GM23338 (cell line): ENCODE measurements around the gene FILIP1L. TPM values are rescaled to one million over a fixed set of nuclear protein-coding genes. Genes with fewer than 3 reads are reported as not detected.
A peak's percentile ranks its signal among the peaks of the same experiment; 100 is the strongest.

Source experiments
- ATAC-seq: fragments of 200-7000 bp; cut with Tn5 transposase; 3 replicates; pipeline ENCODE4 v1.9.1; 2020
- DNase-seq: peaks from one replicate; pipeline ENCODE4 v3.0.0-alpha.2; 2015; ENCODE audit warnings: low spot score
- H2AFZ ChIP-seq: fragments of 200-600 bp; sonication (generic); 2 replicates; pipeline ENCODE4 v1.8.0; 2016; ENCODE audit warnings: antibody characterized with exemption, mild to moderate bottlenecking, moderate library complexity
- H3F3A ChIP-seq: fragments of 200-600 bp; sonication (generic); replicated peaks from 2 replicates; pipeline ENCODE4 v1.8.0; 2017; ENCODE audit warnings: antibody characterized with exemption, mixed run types, low read depth
- H3K27ac ChIP-seq: fragments of 200-600 bp; sonication (generic); 2 replicates; pipeline ENCODE4 v1.6.1; 2016; ENCODE audit warnings: low read depth
- H3K27me3 ChIP-seq: fragments of 200-600 bp; sonication (generic); 2 replicates; pipeline ENCODE4 v1.8.0; 2016; ENCODE audit warnings: mild to moderate bottlenecking, mixed run types, moderate library complexity; ENCODE audit not compliant: insufficient read depth
- H3K36me3 ChIP-seq: fragments of 200-600 bp; sonication (generic); 2 replicates; pipeline ENCODE4 v1.8.0; 2016; ENCODE audit warnings: mild to moderate bottlenecking; ENCODE audit not compliant: insufficient read depth
- H3K4me1 ChIP-seq: fragments of 200-600 bp; sonication (generic); 2 replicates; pipeline ENCODE4 v1.8.0; 2016; ENCODE audit warnings: mild to moderate bottlenecking, moderate library complexity; ENCODE audit not compliant: insufficient read depth
- H3K4me2 ChIP-seq: fragments of 200-600 bp; sonication (generic); 2 replicates; pipeline ENCODE4 v1.7.1; 2017; ENCODE audit warnings: mixed run types
- H3K4me3 ChIP-seq: fragments of 200-600 bp; sonication (generic); 2 replicates; pipeline ENCODE4 v1.6.1; 2016; ENCODE audit warnings: mixed run types
- H3K79me2 ChIP-seq: fragments of 200-600 bp; sonication (generic); replicated peaks from 2 replicates; pipeline ENCODE4 v1.8.0; 2017; ENCODE audit warnings: mild to moderate bottlenecking; ENCODE audit not compliant: insufficient read depth
- H3K9me2 ChIP-seq: fragments of 200-600 bp; sonication (generic); 2 replicates; pipeline ENCODE4 v1.8.0; 2017; ENCODE audit not compliant: insufficient read depth
- H4K20me1 ChIP-seq: fragments of 200-600 bp; sonication (generic); replicated peaks from 2 replicates; pipeline ENCODE4 v1.8.0; 2017; ENCODE audit warnings: mild to moderate bottlenecking; ENCODE audit not compliant: insufficient read depth
- H3K27ac Mint-ChIP-seq: 2 replicates; pipeline ENCODE4 v1.8.0; 2020; ENCODE audit warnings: inconsistent platforms, mild to moderate bottlenecking, moderate library complexity, mixed read lengths
- H3K27me3 Mint-ChIP-seq: 3 replicates; pipeline ENCODE4 v1.8.0; 2022; ENCODE audit warnings: low read depth, mild to moderate bottlenecking, moderate library complexity, mixed read lengths, inconsistent platforms; ENCODE audit not compliant: insufficient read depth, poor library complexity
- H3K36me3 Mint-ChIP-seq: 3 replicates; pipeline ENCODE4 v1.8.0; 2021; ENCODE audit warnings: low read depth, mild to moderate bottlenecking, inconsistent platforms, moderate library complexity, mixed read lengths
- H3K4me1 Mint-ChIP-seq: 3 replicates; pipeline ENCODE4 v1.8.0; 2020; ENCODE audit warnings: mild to moderate bottlenecking, inconsistent platforms, mixed read lengths
- H3K4me3 Mint-ChIP-seq: 3 replicates; pipeline ENCODE4 v1.8.0; 2021; ENCODE audit warnings: moderate library complexity, mild to moderate bottlenecking, inconsistent platforms, mixed read lengths
- H3K9me3 Mint-ChIP-seq: 3 replicates; pipeline ENCODE4 v1.8.0; 2020; ENCODE audit warnings: moderate library complexity, mild to moderate bottlenecking, inconsistent platforms, mixed read lengths
- CREB1 ChIP-seq: fragments of 250-450 bp; sonication (Bioruptor Pico); IDR thresholded peaks from 2 replicates; pipeline ENCODE4 v1.5.0; 2020; ENCODE audit warnings: low read depth, mild to moderate bottlenecking, moderate library complexity
- CTCF ChIP-seq, 2 experiments: fragments of 200-600 bp in 1 of 2; sonication (generic) in 1 of 2; conservative IDR thresholded peaks; 2 replicates each; pipeline versions ENCODE4 v1.5.1 to v1.6.1; 2016 to 2017; ENCODE audit warnings: antibody characterized with exemption in 2 of 2, low read depth in 2 of 2, mild to moderate bottlenecking in 2 of 2, moderate library complexity in 1 of 2
- ETS1 ChIP-seq: IDR thresholded peaks from 2 replicates; pipeline ENCODE4 v1.6.1; 2016; ENCODE audit warnings: antibody characterized with exemption
- EZH2phosphoT487 ChIP-seq: fragments of 200-600 bp; sonication (generic); IDR thresholded peaks from one replicate; pipeline ENCODE4 v1.8.1; 2018; ENCODE audit warnings: antibody characterized with exemption; ENCODE audit not compliant: unreplicated experiment
- NANOG ChIP-seq: IDR thresholded peaks from 2 replicates; pipeline ENCODE4 v1.6.1; 2016; ENCODE audit warnings: antibody characterized with exemption, borderline replicate concordance
- POLR2AphosphoS5 ChIP-seq: IDR thresholded peaks from 2 replicates; pipeline ENCODE4 v1.6.1; 2016; ENCODE audit warnings: antibody characterized with exemption, low read depth
- STAT1 ChIP-seq: IDR thresholded peaks from one replicate; pipeline ENCODE4 v1.6.1; 2016; ENCODE audit warnings: antibody characterized with exemption; ENCODE audit not compliant: unreplicated experiment
- ZNF114 ChIP-seq: fragments of 250-450 bp; sonication (Bioruptor Pico); IDR thresholded peaks from 2 replicates; pipeline ENCODE4 v1.5.0; 2020; ENCODE audit warnings: mild to moderate bottlenecking, moderate library complexity
- ZNF331 ChIP-seq: fragments of 250-450 bp; sonication (Bioruptor Pico); IDR thresholded peaks from 2 replicates; pipeline ENCODE4 v1.5.0; 2020; ENCODE audit warnings: low read depth, mild to moderate bottlenecking, moderate library complexity
- ZNF462 ChIP-seq: fragments of 250-450 bp; sonication (Bioruptor Pico); IDR thresholded peaks from 2 replicates; pipeline ENCODE4 v1.5.0; 2020; ENCODE audit warnings: mild to moderate bottlenecking, moderate library complexity
- polyA plus RNA-seq: library from polyadenylated mRNA; unstranded; fragments of >200 nt; fragmentation: Nextera tagmentation; extraction: Ambion mirVana; gene quantifications from 2 replicates; pipeline ENCODE4 v1.2.1, GENCODE V29; 2016
- total RNA-seq: library from RNA; depleted of rRNA; stranded (reverse); fragments of >200 nt; shearing (Covaris generic); gene quantifications from 2 replicates; pipeline ENCODE4 v1.2.3, GENCODE V29; 2014

The FILIP1L gene
- total and polyA plus RNA-seq, 2 experiments from 2014 or later = 1.6 TPM; not detected in 1

GRCh38 chr3:99829844-99830243, 284.5 kb downstream of the FILIP1L start (continued):
- TF ChIP-seq CTCF (conservative IDR thresholded peaks at IDR 0.05; ENCODE audit: low read depth in 2 of 2) (no peak), ETS1 (no peak)

- H3K27me3 ChIP-seq = no peaks in the 10 kb centered on the region
- no peaks in the 10 kb centered on the region for H3K9me3 Mint-ChIP-seq
- peaks cover 5% of the 10 kb centered on the region; the same call in 1 of the 2 replicates for H4K20me1 ChIP-seq
- no peak for TF ChIP-seq CTCF (conservative IDR thresholded peaks at IDR 0.05; ENCODE audit: low read depth in 2 of 2)
- no peak for TF ChIP-seq ZNF114 (CRISPR knock-in tag)
- no peak for TF ChIP-seq EZH2phosphoT487
- TF ChIP-seq ZNF331 (CRISPR knock-in tag) = no peak
- TF ChIP-seq ZNF462 = no peak
- TF ChIP-seq STAT1 = no peak
- no peak for TF ChIP-seq POLR2AphosphoS5
- no peak for TF ChIP-seq ETS1
- TF ChIP-seq CREB1 (CRISPR knock-in tag) = no peak
- TF ChIP-seq NANOG = no peak
- peaks cover 84% of the 10 kb centered on the region for H3K79me2 ChIP-seq
- H3K4me3 Mint-ChIP-seq = no peak overlapping the region
- DNase-seq (no peak), ATAC-seq (no peak)
- H3K4me1 ChIP-seq = peaks cover 6% of the 10 kb centered on the region; the same call in 1 of the 2 replicates
- 0 out of 2 replicates have a peak overlapping the region, but pooled peaks have one; percentile 25 for H3K27ac Mint-ChIP-seq
- no peak overlapping the region for H3K4me3 ChIP-seq
- H3K36me3 Mint-ChIP-seq = no peaks in the 10 kb centered on the region; the same call in 2 of the 3 replicates
- no peak overlapping the region for H2AFZ ChIP-seq
- no peaks in the 10 kb centered on the region for H3F3A ChIP-seq
- H3K9me2 ChIP-seq = no peaks in the 10 kb centered on the region
- no peaks in the 10 kb centered on the region for H3K27me3 Mint-ChIP-seq
- no peak overlapping the region for H3K4me2 ChIP-seq
- no peaks in the 10 kb centered on the region for H3K36me3 ChIP-seq
- peaks cover 15% of the 10 kb centered on the region for H3K4me1 Mint-ChIP-seq
- H3K27ac ChIP-seq = no peak overlapping the region
Measured at GRCh38 chr3:99825004-99825640, 289.2 kb downstream of the FILIP1L start.
